ENCODE results near the gene XDH. TPM values are rescaled to one million over a fixed set of nuclear protein-coding genes. Genes with fewer than 3 reads are reported as not detected.

XDH gene
- not detected in 2 replicates for total RNA-seq

DNA sequence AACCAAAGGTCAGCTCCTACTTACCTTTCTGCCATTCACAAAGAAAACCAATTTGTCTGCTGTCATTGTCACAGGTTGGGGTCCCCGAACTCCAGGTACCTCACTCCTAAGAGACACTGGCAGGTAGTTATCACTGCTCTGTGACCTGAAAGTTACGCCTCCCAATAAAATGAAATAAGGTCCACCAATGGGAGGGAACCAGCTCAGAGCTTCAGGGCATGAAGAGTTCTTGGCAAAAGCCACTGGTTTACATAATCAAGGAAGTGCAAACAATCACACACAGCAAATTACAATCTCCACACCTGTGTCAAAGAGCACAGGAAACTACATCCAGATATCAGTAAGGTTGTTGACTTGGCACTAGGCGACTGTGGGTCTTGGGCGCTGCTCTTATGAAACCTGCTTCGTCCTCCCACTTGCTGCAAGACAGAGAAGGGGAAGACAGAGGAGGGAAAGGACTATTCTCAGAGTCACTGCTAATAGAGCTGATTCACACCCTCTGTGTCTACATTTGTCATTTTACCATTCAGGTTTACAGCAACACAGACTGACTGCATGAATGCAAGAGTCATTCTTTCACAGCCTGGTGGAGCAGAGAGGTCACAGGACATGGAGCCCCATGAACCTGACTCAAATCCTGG, at the start of gene XDH:
Gene XDH (minus strand): TSS at position 142 of the 641 bp plus-strand sequence. CDS start 76 bp downstream, at position 66.

Other genes starting within 250 kb of the XDH start
- gene CAPN14, start 197.2 kb downstream of the XDH start, total RNA-seq: under 0.01 and 0.09 TPM in 2 replicates
- gene EHD3, start 180.6 kb downstream of the XDH start, total RNA-seq: 6.6 and 10.8 TPM in 2 replicates
- not detected in 2 replicates for gene SRD5A2, start 166.2 kb upstream of the XDH start, total RNA-seq

All from dermis lymphatic vessel endothelial cell (primary cell).